Gastroesophageal sphincter (tissue), 4 donors: ENCODE data around the gene NKIRAS2. TPM values are rescaled to one million over a fixed set of nuclear protein-coding genes. Genes with fewer than 3 reads are reported as not detected.
"Not testable (repeated sequence)": the region's sequence is repeated elsewhere in the genome, so short reads cannot be mapped to it uniquely, and the experiment has no call there.

Source experiments
- ATAC-seq: fragments of 150-250 bp; one replicate; pipeline ENCODE4 v1.9.1; 2016; ENCODE audit warnings: mild to moderate bottlenecking, moderate library complexity
- H3K27ac ChIP-seq, 4 donors: fragments of 200-600 bp; sonication (generic) in 3 of 4; 1 replicate in 3 of 4; 2 replicates in 1 of 4; pipeline ENCODE4 v1.5.1; 2016 to 2019
- H3K27me3 ChIP-seq: fragments of 200-600 bp; sonication (generic); one replicate; pipeline ENCODE4 v1.5.1; 2019
- H3K36me3 ChIP-seq, 2 donors: fragments of 200-600 bp; sonication (generic); one replicate each; pipeline ENCODE4 v1.5.1; 2019; ENCODE audit warnings: control low read depth in 1 of 2
- H3K4me1 ChIP-seq, 3 donors: fragments of 200-600 bp; sonication (generic); 1 replicate in 2 of 3; 2 replicates in 1 of 3; pipeline ENCODE4 v1.5.1; 2016 to 2019; ENCODE audit warnings: control low read depth in 2 of 3
- H3K4me3 ChIP-seq, 2 donors: fragments of 200-600 bp; sonication (generic); one replicate each; pipeline ENCODE4 v1.5.1; 2019; ENCODE audit warnings: mild to moderate bottlenecking in 1 of 2, moderate library complexity in 1 of 2
- H3K9me3 ChIP-seq, 3 donors: fragments of 200-600 bp; sonication (generic); one replicate each; pipeline ENCODE4 v1.5.1; 2017 to 2019; ENCODE audit warnings: control low read depth in 2 of 3
- EP300 ChIP-seq: sonication (generic); formaldehyde crosslinking; IDR thresholded peaks from one replicate; pipeline ENCODE4 v1.6.1; 2017; ENCODE audit warnings: antibody characterized with exemption, mild to moderate bottlenecking
- POLR2A ChIP-seq, 2 donors: fragments of 450-650 bp; IDR thresholded peaks; one replicate each; pipeline ENCODE4 v1.6.1; 2017; ENCODE audit warnings: antibody characterized with exemption in 2 of 2, mild to moderate bottlenecking in 2 of 2, moderate library complexity in 1 of 2
- POLR2AphosphoS5 ChIP-seq: sonication (generic); formaldehyde crosslinking; IDR thresholded peaks from one replicate; pipeline ENCODE4 v1.6.1; 2017; ENCODE audit warnings: antibody characterized with exemption
- WGBS, 2 donors: methylation state at CpG; one replicate each; pipeline ENCODE4 v1.1.5; 2018; ENCODE audit warnings: low coverage in 1 of 2; 5-methylcytosine and 5-hydroxymethylcytosine counted together
- total RNA-seq, 4 donors: library from RNA; depleted of rRNA; stranded (reverse); fragments of >200 nt; gene quantifications; one replicate each; pipeline ENCODE4 v1.1.0, GENCODE V29; 2016
- TF ChIP-seq, protein P1 (sequence below), 4 experiments: fragments of 200-600 bp in 2 of 4; fragments of 450-650 bp in 2 of 4; sonication (generic) in 1 of 4; IDR thresholded peaks; one replicate each; pipeline ENCODE4 v1.5.1; 2017 to 2019; ENCODE audit warnings: antibody characterized with exemption in 4 of 4, mild to moderate bottlenecking in 2 of 4, moderate library complexity in 2 of 4

Gene NKIRAS2
- total RNA-seq, 4 donors from 2014 or later, result 40.1 to 72.3 (median 52.8) TPM

DNA sequence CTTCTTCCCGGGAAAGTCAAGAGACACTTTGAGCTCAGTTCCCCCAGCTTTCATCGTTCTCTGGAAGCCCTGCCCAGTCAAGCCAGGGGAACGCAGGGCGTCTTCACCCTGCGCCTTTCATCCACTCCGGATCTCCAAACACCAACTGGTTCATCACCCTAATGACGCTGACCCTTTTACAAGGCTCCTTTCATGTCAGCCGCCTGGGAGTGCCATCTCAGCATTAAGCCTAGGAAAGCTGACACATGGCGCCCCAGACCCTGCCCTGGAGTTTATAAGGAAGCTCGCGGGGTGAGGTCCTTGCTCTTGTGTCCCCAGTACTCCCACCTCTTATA lies 2.1 kb upstream of the NKIRAS2 start:
- peaks cover 0 to 69% (median 37%) of the 10 kb centered on the region in 3 donors for H3K4me1 ChIP-seq
- no peak for TF ChIP-seq POLR2AphosphoS5
- no peak for TF ChIP-seq EP300
- TF ChIP-seq, protein P1, sequence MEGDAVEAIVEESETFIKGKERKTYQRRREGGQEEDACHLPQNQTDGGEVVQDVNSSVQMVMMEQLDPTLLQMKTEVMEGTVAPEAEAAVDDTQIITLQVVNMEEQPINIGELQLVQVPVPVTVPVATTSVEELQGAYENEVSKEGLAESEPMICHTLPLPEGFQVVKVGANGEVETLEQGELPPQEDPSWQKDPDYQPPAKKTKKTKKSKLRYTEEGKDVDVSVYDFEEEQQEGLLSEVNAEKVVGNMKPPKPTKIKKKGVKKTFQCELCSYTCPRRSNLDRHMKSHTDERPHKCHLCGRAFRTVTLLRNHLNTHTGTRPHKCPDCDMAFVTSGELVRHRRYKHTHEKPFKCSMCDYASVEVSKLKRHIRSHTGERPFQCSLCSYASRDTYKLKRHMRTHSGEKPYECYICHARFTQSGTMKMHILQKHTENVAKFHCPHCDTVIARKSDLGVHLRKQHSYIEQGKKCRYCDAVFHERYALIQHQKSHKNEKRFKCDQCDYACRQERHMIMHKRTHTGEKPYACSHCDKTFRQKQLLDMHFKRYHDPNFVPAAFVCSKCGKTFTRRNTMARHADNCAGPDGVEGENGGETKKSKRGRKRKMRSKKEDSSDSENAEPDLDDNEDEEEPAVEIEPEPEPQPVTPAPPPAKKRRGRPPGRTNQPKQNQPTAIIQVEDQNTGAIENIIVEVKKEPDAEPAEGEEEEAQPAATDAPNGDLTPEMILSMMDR (IDR thresholded peaks at IDR 0.05), result no peak
- no peak for TF ChIP-seq POLR2A (IDR thresholded peaks at IDR 0.05)
- H3K27ac ChIP-seq, result peak overlapping the region; percentile 81 to 95 (median 90)
- H3K36me3 ChIP-seq, result peaks cover 0 to 13% of the 10 kb centered on the region in 2 donors
- no peaks in the 10 kb centered on the region for H3K27me3 ChIP-seq
- WGBS, 2 donors, result 4 to 13% methylated on average over 2 to 4 of the region's 11 CpGs
- H3K4me3 ChIP-seq, result peak overlapping the region; percentile 83 to 87
- no peak for ATAC-seq
- H3K9me3 ChIP-seq, result no peaks in the 10 kb centered on the region

DNA sequence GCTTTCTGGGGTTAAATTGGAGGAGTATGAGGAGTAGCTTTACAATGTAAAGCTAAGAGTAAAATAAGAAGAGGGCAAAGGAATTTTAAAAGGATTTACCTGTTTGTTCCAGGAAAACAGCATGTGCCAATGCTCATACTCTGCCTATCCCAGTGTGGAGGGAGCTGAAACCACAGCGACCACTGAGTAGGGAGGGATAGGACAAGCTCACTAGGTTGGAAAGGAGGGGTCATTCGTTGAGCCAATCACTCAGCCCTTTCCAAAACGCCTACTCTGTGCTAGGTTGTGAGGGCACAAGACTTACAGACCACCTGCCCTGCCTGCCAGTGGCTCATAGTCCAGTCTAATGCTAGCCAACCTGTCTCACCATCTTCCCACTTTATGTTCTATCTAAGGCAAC lies 1.6 kb upstream of the NKIRAS2 start:
- peaks cover 0 to 18% of the 10 kb centered on the region in 2 donors for H3K36me3 ChIP-seq

DNA sequence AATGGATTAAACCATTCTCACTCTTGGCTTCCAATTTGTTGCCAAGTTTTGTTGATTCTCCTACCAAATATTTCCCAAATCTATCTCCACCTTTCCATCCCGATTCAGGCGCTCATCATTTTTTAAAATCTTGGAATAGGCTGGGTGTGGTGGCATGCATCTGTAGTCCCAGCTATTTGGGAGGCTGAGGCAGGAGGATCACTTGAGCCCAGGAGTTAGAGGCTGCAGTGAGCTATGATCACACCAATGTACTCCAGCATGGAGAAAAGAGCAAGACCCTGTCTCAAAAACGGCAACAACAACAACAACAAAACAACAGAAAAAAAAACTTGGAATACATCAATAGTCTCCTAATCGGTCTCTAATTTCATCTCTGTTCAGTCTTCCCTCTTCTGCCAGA lies 902 bp upstream of the NKIRAS2 start:
- Histone ChIP-seq H3K4me1 (peaks cover 0 to 60% (median 28%) of the 10 kb centered on the region in 3 donors), H3K4me3 (no peak overlapping the region), H3K9me3 (no peaks in the 10 kb centered on the region), H3K27me3 (no peaks in the 10 kb centered on the region), H3K36me3 (peaks cover 0 to 25% of the 10 kb centered on the region in 2 donors), H3K27ac (peak overlapping the region in 1 of 4 donors; percentile 90)
- TF ChIP-seq EP300 (no peak), POLR2AphosphoS5 (no peak), POLR2A (IDR thresholded peaks at IDR 0.05) (no peak)
- TF ChIP-seq, protein P1 (IDR thresholded peaks at IDR 0.05), result no peak
- WGBS, 2 donors, result 79 to 80% methylated on average over 3 to 4 of the region's 4 CpGs
- ATAC-seq, result no peak

More for the DNA sequence above, 1.6 kb upstream of the NKIRAS2 start:
- H3K4me3 ChIP-seq, result peak overlapping the region in 1 of 2 donors; percentile 87
- WGBS, 2 donors, result 35% methylated on average over 2 to 3 of the region's 3 CpGs
- no peaks in the 10 kb centered on the region for H3K9me3 ChIP-seq
- no peaks in the 10 kb centered on the region for H3K27me3 ChIP-seq
- TF ChIP-seq POLR2AphosphoS5, result no peak
- TF ChIP-seq EP300, result no peak
- TF ChIP-seq POLR2A (IDR thresholded peaks at IDR 0.05), result no peak
- TF ChIP-seq, protein P1 (IDR thresholded peaks at IDR 0.05), result no peak
- peak overlapping the region in 3 of 4 donors; percentile 88 to 95 (median 92) for H3K27ac ChIP-seq
- H3K4me1 ChIP-seq, result peaks cover 0 to 64% (median 32%) of the 10 kb centered on the region in 3 donors
- no peak for ATAC-seq

DNA sequence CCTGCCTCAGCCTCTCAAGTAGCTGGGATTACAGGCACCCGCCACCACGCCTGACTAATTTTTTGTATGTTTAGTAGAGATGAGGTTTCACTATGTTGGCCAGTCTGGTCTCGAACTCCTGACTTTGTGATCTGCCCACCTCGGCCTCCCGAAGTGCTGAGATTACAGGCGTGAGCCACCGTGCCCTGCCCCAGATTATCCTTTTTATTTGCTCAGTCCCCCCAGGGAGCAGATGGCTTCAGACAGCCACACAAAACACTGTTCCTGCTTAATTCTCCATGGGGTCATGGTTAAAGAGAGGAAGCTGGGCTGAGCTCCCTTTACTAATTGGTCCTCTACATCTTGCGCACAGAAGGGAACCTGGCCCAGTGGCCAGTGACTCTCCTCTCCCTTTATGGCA lies 955 bp downstream of the NKIRAS2 start:
- Histone ChIP-seq H3K27ac (peak overlapping the region in 2 of 4 donors; percentile 90), H3K4me3 (peak overlapping the region in 1 of 2 donors; percentile 91), H3K36me3 (peaks cover 0 to 31% of the 10 kb centered on the region in 2 donors), H3K4me1 (peaks cover 0 to 56% (median 24%) of the 10 kb centered on the region in 3 donors)
- not testable (repeated sequence) for ATAC-seq, H3K27me3 ChIP-seq, H3K9me3 ChIP-seq
- WGBS, 2 donors, result 65% methylated on average over 6 of the region's 8 CpGs; no CpG with 5 or more reads in 1 of the 2 donors

DNA sequence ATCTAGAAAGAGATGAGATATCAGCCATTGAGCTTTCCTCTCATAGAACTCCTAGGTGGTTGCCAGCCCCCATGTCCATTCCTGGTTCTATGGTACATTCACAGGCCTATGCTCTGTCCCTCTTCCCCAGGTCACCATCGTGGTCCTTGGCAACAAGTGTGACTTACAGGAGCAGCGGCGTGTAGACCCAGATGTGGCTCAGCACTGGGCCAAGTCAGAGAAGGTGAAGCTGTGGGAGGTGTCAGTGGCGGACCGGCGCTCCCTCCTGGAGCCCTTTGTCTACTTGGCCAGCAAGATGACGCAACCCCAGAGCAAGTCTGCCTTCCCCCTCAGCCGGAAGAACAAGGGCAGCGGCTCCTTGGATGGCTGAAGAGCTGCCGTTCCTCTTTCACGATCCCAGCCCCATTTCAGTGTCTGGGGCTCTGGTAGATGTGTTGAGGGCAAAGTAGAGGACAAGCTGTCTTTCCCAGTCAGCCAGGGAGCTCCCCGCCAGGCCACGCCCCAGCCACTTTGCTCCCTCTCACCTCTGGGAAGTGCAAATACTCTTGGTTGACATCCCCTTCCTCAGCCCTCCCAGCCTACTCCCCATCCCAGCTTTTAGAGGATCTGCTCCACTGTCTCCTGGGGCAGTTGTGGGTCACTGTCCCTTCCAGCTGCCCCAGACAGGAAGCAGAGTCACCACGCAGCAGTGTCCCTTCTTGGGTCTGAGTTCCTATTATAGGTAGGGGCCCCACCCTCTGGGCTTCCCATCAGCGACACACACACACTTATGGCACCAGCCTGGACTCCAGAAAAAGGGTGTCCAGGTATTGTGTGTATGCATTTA lies 3.8 kb downstream of the NKIRAS2 start:
- TF ChIP-seq, protein P1 (IDR thresholded peaks at IDR 0.05), result no peak
- no peak for TF ChIP-seq EP300
- no peak for TF ChIP-seq POLR2A (IDR thresholded peaks at IDR 0.05)
- TF ChIP-seq POLR2AphosphoS5, result no peak
- 68% methylated on average over 4 of the region's 15 CpGs; no CpG with 5 or more reads in 1 of the 2 donors for WGBS, 2 donors
- Histone ChIP-seq H3K9me3 (no peaks in the 10 kb centered on the region), H3K27me3 (peaks cover 22% of the 10 kb centered on the region), H3K27ac (peak overlapping the region in 3 of 4 donors; percentile 34 to 63 (median 61)), H3K4me3 (no peak overlapping the region), H3K36me3 (peaks cover 0 to 31% of the 10 kb centered on the region in 2 donors), H3K4me1 (peaks cover 0 to 40% (median 21%) of the 10 kb centered on the region in 3 donors)
- ATAC-seq, result no peak
